Ovary (tissue), 3 donors: ENCODE results near the gene POU2AF1.

Experiments used
- CTCF ChIP-seq, 3 donors: fragments of 450-650 bp in 2 of 3; fragments of 200-600 bp in 1 of 3; IDR thresholded peaks; one replicate each; pipeline versions ENCODE4 v1.5.1 to v1.8.0; 2016 to 2022; ENCODE audit warnings: antibody characterized with exemption in 3 of 3, mild to moderate bottlenecking in 1 of 3
- EP300 ChIP-seq: sonication (generic); formaldehyde crosslinking; IDR thresholded peaks from one replicate; pipeline ENCODE4 v1.6.1; 2017; ENCODE audit warnings: antibody characterized with exemption
- POLR2A ChIP-seq: fragments of 450-650 bp; IDR thresholded peaks from one replicate; pipeline ENCODE4 v1.6.1; 2017; ENCODE audit warnings: antibody characterized with exemption, mild to moderate bottlenecking, moderate library complexity
- donor health status: DM: no; HTN: no; CAD: no.

GRCh38 chr11:111388420-111388819 is 9.3 kb upstream of the POU2AF1 start:
- TF ChIP-seq CTCF (IDR thresholded peaks at IDR 0.05) (no peak), EP300 (no peak), POLR2A (no peak)
